HEK293T (cell line): ENCODE data around the gene MN1.

Source experiments
- FOXA1 ChIP-seq: fragments of 450-650 bp; IDR thresholded peaks from 2 replicates; pipeline ENCODE4 v1.6.1; 2016; ENCODE audit warnings: mild to moderate bottlenecking
- FOXM1 ChIP-seq: fragments of 450-650 bp; IDR thresholded peaks from 2 replicates; pipeline ENCODE4 v1.6.1; 2017; ENCODE audit warnings: mild to moderate bottlenecking, borderline replicate concordance
- SUZ12 ChIP-seq: fragments of 450-650 bp; IDR thresholded peaks from 2 replicates; pipeline ENCODE4 v1.6.1; 2016; ENCODE audit warnings: mild to moderate bottlenecking

DNA sequence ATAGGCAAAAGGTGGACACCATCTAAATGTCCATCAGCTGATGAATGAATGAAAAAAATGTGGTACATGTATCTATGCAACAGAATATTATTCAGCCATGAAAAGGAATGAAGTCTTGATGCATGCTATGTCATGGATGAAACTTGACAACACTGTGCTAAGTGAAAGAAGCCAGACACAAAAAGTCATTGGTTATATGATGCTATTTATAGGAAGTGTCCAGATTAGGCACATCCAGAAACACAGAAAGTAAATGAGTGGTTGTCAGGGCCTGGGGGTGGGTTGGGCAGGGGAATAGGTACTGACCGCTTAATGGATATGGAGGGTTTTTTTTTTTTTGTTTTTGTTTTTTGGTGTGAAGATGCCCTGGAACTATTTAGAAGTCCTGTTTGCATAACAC lies 21.7 kb upstream of the MN1 start:
- TF ChIP-seq SUZ12: no peak
- no peak for TF ChIP-seq FOXM1
- TF ChIP-seq FOXA1: no peak
